ENCODE results near the gene HSPA12B. TPM values are rescaled to one million over a fixed set of nuclear protein-coding genes. Genes with fewer than 3 reads are reported as not detected.
A peak's percentile ranks its signal among the peaks of the same experiment; 100 is the strongest.

The HSPA12B gene
- total RNA-seq, 3 donors from 2014 or later (not counting 1 experiment from before 2014, with no cell fraction given): not detected

DNA sequence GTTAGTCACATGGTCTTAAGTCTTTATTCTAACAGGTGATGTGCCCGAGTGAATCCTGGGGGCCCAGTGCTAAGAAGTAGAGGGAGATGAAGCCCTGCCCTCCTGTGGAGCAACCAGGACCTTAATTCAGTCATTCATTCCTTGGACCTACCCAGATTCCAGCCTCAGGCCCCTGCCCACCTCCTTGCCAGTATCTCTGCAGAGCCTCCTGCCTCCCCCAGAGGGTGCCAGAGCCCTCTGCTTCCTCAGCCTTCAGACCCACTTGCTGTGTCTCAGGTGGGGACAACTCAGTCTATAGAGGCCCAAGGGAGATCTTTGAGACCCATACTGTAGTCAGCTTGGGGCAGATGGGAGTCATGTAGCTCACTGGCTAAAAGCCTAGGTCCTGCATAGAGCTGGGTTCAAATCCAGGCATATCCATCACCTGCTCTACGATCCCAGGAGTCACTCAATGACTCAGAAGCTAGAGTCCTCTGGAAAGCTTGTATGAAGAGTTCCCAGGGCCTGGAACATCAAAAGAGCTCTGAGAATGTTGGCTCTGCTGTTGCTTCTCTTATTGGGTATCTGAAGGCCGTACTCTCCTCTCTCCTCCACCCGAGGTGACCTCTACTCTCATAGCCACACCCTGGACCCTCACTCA is 16.2 kb upstream of the HSPA12B start:
- H3K27me3 ChIP-seq (ENCODE audit: control insufficient read depth, insufficient read depth, low read length): peaks cover 4% of the 10 kb centered on the region
- intact Hi-C loops (cut with micrococcal nuclease): no loop called here
- Mint-ChIP-seq H3K27ac (no peak overlapping the region), H3K4me1 (no peaks in the 10 kb centered on the region), H3K36me3 (no peaks in the 10 kb centered on the region), H3K4me3 (no peak overlapping the region), H3K9me3 (no peaks in the 10 kb centered on the region), H3K27me3 (ENCODE audit: low read depth in 2 of 2) (peaks cover 11 to 18% of the 10 kb centered on the region in 2 donors)
- TF ChIP-seq, protein P1, sequence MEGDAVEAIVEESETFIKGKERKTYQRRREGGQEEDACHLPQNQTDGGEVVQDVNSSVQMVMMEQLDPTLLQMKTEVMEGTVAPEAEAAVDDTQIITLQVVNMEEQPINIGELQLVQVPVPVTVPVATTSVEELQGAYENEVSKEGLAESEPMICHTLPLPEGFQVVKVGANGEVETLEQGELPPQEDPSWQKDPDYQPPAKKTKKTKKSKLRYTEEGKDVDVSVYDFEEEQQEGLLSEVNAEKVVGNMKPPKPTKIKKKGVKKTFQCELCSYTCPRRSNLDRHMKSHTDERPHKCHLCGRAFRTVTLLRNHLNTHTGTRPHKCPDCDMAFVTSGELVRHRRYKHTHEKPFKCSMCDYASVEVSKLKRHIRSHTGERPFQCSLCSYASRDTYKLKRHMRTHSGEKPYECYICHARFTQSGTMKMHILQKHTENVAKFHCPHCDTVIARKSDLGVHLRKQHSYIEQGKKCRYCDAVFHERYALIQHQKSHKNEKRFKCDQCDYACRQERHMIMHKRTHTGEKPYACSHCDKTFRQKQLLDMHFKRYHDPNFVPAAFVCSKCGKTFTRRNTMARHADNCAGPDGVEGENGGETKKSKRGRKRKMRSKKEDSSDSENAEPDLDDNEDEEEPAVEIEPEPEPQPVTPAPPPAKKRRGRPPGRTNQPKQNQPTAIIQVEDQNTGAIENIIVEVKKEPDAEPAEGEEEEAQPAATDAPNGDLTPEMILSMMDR (IDR thresholded peaks at IDR 0.05): peak; percentile 4
- H3K27ac ChIP-seq (ENCODE audit: low read length): no peak overlapping the region
- H3K4me1 ChIP-seq (ENCODE audit: control insufficient read depth, insufficient read depth, low read length): peaks cover 3% of the 10 kb centered on the region
- WGBS (ENCODE audit: insufficient coverage): 65% methylated on average over 4 of the region's 4 CpGs
- DNase-seq (peak in 1 of 2 donors; percentile 49), ATAC-seq (peak in 2 of 3 donors; percentile 44 to 58)
- H3K36me3 ChIP-seq (ENCODE audit: control insufficient read depth, insufficient read depth, low read length): no peaks in the 10 kb centered on the region
- H3K9me3 ChIP-seq (ENCODE audit: control insufficient read depth, insufficient read depth, low read length): no peaks in the 10 kb centered on the region
- H3K4me3 ChIP-seq (ENCODE audit: low read length): no peak overlapping the region

- no peak overlapping the region for H3K4me3 ChIP-seq (ENCODE audit: low read length)
- no peaks in the 10 kb centered on the region for H3K9me3 ChIP-seq (ENCODE audit: control insufficient read depth, insufficient read depth, low read length)
- Mint-ChIP-seq H3K4me1 (no peaks in the 10 kb centered on the region), H3K9me3 (no peaks in the 10 kb centered on the region), H3K36me3 (no peaks in the 10 kb centered on the region), H3K4me3 (no peak overlapping the region), H3K27me3 (ENCODE audit: low read depth in 2 of 2) (peaks cover 18 to 22% of the 10 kb centered on the region in 2 donors), H3K27ac (no peak overlapping the region)
- H3K27me3 ChIP-seq (ENCODE audit: control insufficient read depth, insufficient read depth, low read length): peaks cover 6% of the 10 kb centered on the region
- 94% methylated on average over 4 of the region's 4 CpGs for WGBS (ENCODE audit: insufficient coverage)
- TF ChIP-seq, protein P1 (IDR thresholded peaks at IDR 0.05): no peak
- H3K27ac ChIP-seq (ENCODE audit: low read length): no peak overlapping the region
- intact Hi-C loops (cut with micrococcal nuclease): no loop called here
- H3K4me1 ChIP-seq (ENCODE audit: control insufficient read depth, insufficient read depth, low read length): no peaks in the 10 kb centered on the region
- no peaks in the 10 kb centered on the region for H3K36me3 ChIP-seq (ENCODE audit: control insufficient read depth, insufficient read depth, low read length)
- no peak for ATAC-seq
- DNase-seq: no peak
These were observed 13.4 kb upstream of the HSPA12B start for GRCh38 chr20:3719046-3719445.

- WGBS (ENCODE audit: insufficient coverage): 57% methylated on average over 2 of the region's 2 CpGs
- H3K27ac ChIP-seq (ENCODE audit: low read length): no peak overlapping the region
- H3K27ac Mint-ChIP-seq: no peak overlapping the region
- H3K4me1 Mint-ChIP-seq: no peaks in the 10 kb centered on the region
- no peak for ATAC-seq
- H3K36me3 Mint-ChIP-seq: no peaks in the 10 kb centered on the region
- H3K4me3 ChIP-seq (ENCODE audit: low read length): no peak overlapping the region
- H3K4me3 Mint-ChIP-seq: no peak overlapping the region
- no peaks in the 10 kb centered on the region for H3K9me3 Mint-ChIP-seq
- TF ChIP-seq, protein P1 (IDR thresholded peaks at IDR 0.05): no peak
- no peaks in the 10 kb centered on the region for H3K4me1 ChIP-seq (ENCODE audit: control insufficient read depth, insufficient read depth, low read length)
- H3K27me3 Mint-ChIP-seq (ENCODE audit: low read depth in 2 of 2): peaks cover 18 to 22% of the 10 kb centered on the region in 2 donors
- H3K36me3 ChIP-seq (ENCODE audit: control insufficient read depth, insufficient read depth, low read length): no peaks in the 10 kb centered on the region
- peaks cover 6% of the 10 kb centered on the region for H3K27me3 ChIP-seq (ENCODE audit: control insufficient read depth, insufficient read depth, low read length)
- intact Hi-C loops (cut with micrococcal nuclease): no loop called here
- no peaks in the 10 kb centered on the region for H3K9me3 ChIP-seq (ENCODE audit: control insufficient read depth, insufficient read depth, low read length)
- no peak for DNase-seq
These were observed 12.4 kb upstream of the HSPA12B start for GRCh38 chr20:3720068-3720467.

DNA sequence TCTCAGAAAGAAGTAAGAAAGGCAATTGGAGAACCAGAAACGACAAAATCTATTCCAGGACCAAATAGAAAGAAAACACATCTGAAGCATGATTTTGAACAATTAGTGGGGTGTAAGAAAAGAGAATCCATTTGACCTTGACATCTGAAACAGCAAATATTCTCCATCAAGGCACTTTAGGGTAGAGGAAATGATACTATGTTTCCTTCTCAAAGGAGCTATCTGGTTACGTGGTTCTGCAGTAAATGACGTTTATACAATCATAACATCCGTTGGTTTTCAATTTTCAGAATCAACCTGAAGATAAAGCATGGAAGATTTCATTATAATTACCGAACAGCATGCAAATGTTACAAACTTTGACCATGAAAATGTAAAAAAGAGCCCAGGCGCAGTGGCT is 11.9 kb upstream of the HSPA12B start:
- no peaks in the 10 kb centered on the region for H3K4me1 Mint-ChIP-seq
- no peak for DNase-seq
- H3K4me1 ChIP-seq (ENCODE audit: control insufficient read depth, insufficient read depth, low read length): no peaks in the 10 kb centered on the region
- H3K27me3 Mint-ChIP-seq (ENCODE audit: low read depth in 2 of 2): peaks cover 18 to 22% of the 10 kb centered on the region in 2 donors
- H3K36me3 ChIP-seq (ENCODE audit: control insufficient read depth, insufficient read depth, low read length): no peaks in the 10 kb centered on the region
- H3K36me3 Mint-ChIP-seq: no peaks in the 10 kb centered on the region
- H3K9me3 Mint-ChIP-seq: no peaks in the 10 kb centered on the region
- H3K4me3 ChIP-seq (ENCODE audit: low read length): no peak overlapping the region
- no peak overlapping the region for H3K27ac Mint-ChIP-seq
- TF ChIP-seq, protein P1 (IDR thresholded peaks at IDR 0.05): no peak
- H3K4me3 Mint-ChIP-seq: no peak overlapping the region
- 81% methylated on average over 5 of the region's 6 CpGs for WGBS (ENCODE audit: insufficient coverage)
- ATAC-seq: no peak
- H3K9me3 ChIP-seq (ENCODE audit: control insufficient read depth, insufficient read depth, low read length): no peaks in the 10 kb centered on the region
- H3K27me3 ChIP-seq (ENCODE audit: control insufficient read depth, insufficient read depth, low read length): peaks cover 6% of the 10 kb centered on the region
- intact Hi-C loops (cut with micrococcal nuclease): no loop called here
- H3K27ac ChIP-seq (ENCODE audit: low read length): no peak overlapping the region
